Purkinje cell (primary cell): Measurements from ENCODE around the gene NDUFV2. TPM values are rescaled to one million over a fixed set of nuclear protein-coding genes. Genes with fewer than 3 reads are reported as not detected.

ENCODE experiments used
- polyA plus RNA-seq: library from polyadenylated mRNA; unstranded; fragments of >200 nt; fragmentation: Nextera tagmentation; gene quantifications from 2 replicates; pipeline ENCODE4 v1.2.1, GENCODE V29; 2014

Gene NDUFV2
- polyA plus RNA-seq, result 755 and 815 TPM in 2 replicates

GRCh38 chr18:9102508-9103375, at the start of gene NDUFV2:
Gene NDUFV2 (plus strand): TSS chr18:9102699. CDS start chr18:9102744, 45 bp downstream.

GRCh38 chr18:9136315-9137155, 34.0 kb downstream of the NDUFV2 start, which contains the start of gene ANKRD12:
Gene ANKRD12 (plus strand): TSS chr18:9136781. CDS start chr18:9182433, 45,652 bp downstream.

Other genes with a start within 250 kb of the NDUFV2 start
- gene ANKRD12, start 34.1 kb downstream of the NDUFV2 start, polyA plus RNA-seq, result 93.5 and 105 TPM in 2 replicates
- 9.4 and 11.6 TPM in 2 replicates for gene TWSG1, start 232.1 kb downstream of the NDUFV2 start, polyA plus RNA-seq